Measurements from ENCODE around the gene SPTBN1. TPM values are rescaled to one million over a fixed set of nuclear protein-coding genes. Genes with fewer than 3 reads are reported as not detected.

SPTBN1 gene
- total RNA-seq, 1 donor from 2014 or later, result 601 TPM

DNA sequence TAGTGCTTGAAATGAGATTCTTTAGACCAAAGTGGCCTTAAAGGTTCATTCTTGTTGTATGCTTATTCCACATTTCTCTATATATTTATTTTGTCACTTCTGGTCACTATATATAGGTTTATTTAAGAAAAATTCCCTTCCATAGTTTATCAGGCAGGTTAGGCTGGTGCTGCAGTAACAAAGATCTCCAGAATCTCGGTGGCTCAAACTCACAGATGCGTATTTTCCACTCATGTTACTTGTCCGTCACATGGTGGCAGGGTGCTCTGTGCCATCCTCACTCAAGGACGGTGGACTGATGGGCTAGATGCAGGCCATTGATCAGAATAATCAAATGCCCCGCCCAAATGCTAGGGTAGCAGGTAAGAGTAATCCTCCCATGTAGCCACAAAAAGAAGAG is 19.8 kb downstream of the SPTBN1 start:
- Histone ChIP-seq H3K36me3 (no peaks in the 10 kb centered on the region), H3K27ac (no peak overlapping the region), H3K4me1 (peaks cover 75% of the 10 kb centered on the region), H3K4me3 (no peak overlapping the region), H3K27me3 (ENCODE audit: low read depth) (no peaks in the 10 kb centered on the region), H3K9me3 (no peaks in the 10 kb centered on the region)
- intact Hi-C loops (cut with DNase I), result no loop called here
- ATAC-seq (no peak), DNase-seq (no peak)
- TF ChIP-seq, protein P1, sequence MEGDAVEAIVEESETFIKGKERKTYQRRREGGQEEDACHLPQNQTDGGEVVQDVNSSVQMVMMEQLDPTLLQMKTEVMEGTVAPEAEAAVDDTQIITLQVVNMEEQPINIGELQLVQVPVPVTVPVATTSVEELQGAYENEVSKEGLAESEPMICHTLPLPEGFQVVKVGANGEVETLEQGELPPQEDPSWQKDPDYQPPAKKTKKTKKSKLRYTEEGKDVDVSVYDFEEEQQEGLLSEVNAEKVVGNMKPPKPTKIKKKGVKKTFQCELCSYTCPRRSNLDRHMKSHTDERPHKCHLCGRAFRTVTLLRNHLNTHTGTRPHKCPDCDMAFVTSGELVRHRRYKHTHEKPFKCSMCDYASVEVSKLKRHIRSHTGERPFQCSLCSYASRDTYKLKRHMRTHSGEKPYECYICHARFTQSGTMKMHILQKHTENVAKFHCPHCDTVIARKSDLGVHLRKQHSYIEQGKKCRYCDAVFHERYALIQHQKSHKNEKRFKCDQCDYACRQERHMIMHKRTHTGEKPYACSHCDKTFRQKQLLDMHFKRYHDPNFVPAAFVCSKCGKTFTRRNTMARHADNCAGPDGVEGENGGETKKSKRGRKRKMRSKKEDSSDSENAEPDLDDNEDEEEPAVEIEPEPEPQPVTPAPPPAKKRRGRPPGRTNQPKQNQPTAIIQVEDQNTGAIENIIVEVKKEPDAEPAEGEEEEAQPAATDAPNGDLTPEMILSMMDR (IDR thresholded peaks at IDR 0.05), result no peak

DNA sequence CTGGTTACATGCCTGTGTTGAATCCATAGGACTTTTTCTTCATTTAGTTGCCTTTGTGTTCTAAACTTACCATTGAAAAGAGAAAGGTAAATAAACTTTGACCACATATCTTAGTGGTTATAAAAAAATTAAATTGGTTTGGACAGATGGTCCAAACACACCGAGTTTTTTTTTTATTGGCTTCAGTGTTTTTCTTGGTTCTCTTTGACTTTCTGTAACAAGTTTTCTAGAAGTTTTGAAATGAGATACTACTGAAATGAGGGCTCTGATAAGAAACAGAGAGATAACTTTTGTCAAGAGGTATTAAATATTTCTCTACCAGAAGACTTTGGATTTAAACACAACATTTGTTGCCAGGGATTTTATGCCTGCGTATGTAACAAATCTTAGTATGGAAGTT is 20.7 kb downstream of the SPTBN1 start:
- Histone ChIP-seq H3K9me3 (no peaks in the 10 kb centered on the region), H3K4me3 (no peak overlapping the region), H3K36me3 (no peaks in the 10 kb centered on the region), H3K27me3 (ENCODE audit: low read depth) (no peaks in the 10 kb centered on the region), H3K27ac (no peak overlapping the region), H3K4me1 (peaks cover 72% of the 10 kb centered on the region)
- DNase-seq (no peak), ATAC-seq (no peak)
- TF ChIP-seq, protein P1 (IDR thresholded peaks at IDR 0.05), result no peak
- intact Hi-C loops (cut with DNase I), result no loop called here

DNA sequence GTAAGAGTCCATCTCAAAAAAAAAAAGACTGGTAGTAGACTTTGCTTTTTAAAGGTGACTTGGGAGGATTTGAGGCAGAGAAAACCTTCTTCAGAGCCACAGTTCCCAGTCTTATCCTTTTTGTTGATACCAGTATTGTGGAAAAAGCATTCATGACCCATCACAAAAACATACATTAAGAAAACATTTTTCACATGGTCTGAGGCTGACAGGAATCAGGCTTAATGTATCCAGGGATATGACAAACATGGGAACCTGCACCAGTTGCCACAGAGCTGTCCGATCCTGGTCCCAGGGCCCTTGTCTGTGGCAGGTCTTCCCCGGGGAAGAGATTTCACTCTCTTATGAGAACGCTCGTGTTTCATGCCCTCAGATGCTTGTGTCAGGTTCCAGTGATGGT is 21.8 kb downstream of the SPTBN1 start:
- H3K27ac ChIP-seq, result peak overlapping the region; percentile 33

GRCh38 chr2:54478899-54479298 is 22.8 kb downstream of the SPTBN1 start:
- Histone ChIP-seq H3K27me3 (ENCODE audit: low read depth) (no peaks in the 10 kb centered on the region), H3K4me3 (no peak overlapping the region), H3K4me1 (peaks cover 74% of the 10 kb centered on the region), H3K9me3 (no peaks in the 10 kb centered on the region), H3K36me3 (no peaks in the 10 kb centered on the region), H3K27ac (no peak overlapping the region)
- intact Hi-C loops (cut with DNase I), result no loop called here
- ATAC-seq (no peak), DNase-seq (no peak)
- TF ChIP-seq, protein P1 (IDR thresholded peaks at IDR 0.05), result no peak

More for the DNA sequence above, 21.8 kb downstream of the SPTBN1 start:
- H3K9me3 ChIP-seq, result no peaks in the 10 kb centered on the region
- H3K27me3 ChIP-seq (ENCODE audit: low read depth), result no peaks in the 10 kb centered on the region
- TF ChIP-seq, protein P1 (IDR thresholded peaks at IDR 0.05), result no peak
- H3K4me3 ChIP-seq, result no peak overlapping the region
- DNase-seq, result no peak
- no peaks in the 10 kb centered on the region for H3K36me3 ChIP-seq
- intact Hi-C loops (cut with DNase I), result no loop called here
- H3K4me1 ChIP-seq, result peaks cover 74% of the 10 kb centered on the region
- no peak for ATAC-seq

GRCh38 chr2:54479424-54479823 is 23.3 kb downstream of the SPTBN1 start:
- TF ChIP-seq, protein P1 (IDR thresholded peaks at IDR 0.05), result no peak
- DNase-seq (no peak), ATAC-seq (peak in 1 of 2 donors; percentile 34)
- Histone ChIP-seq H3K27ac (no peak overlapping the region), H3K4me3 (no peak overlapping the region), H3K27me3 (ENCODE audit: low read depth) (no peaks in the 10 kb centered on the region), H3K9me3 (no peaks in the 10 kb centered on the region), H3K36me3 (no peaks in the 10 kb centered on the region), H3K4me1 (peaks cover 75% of the 10 kb centered on the region)
- intact Hi-C loops (cut with DNase I), result no loop called here

DNA sequence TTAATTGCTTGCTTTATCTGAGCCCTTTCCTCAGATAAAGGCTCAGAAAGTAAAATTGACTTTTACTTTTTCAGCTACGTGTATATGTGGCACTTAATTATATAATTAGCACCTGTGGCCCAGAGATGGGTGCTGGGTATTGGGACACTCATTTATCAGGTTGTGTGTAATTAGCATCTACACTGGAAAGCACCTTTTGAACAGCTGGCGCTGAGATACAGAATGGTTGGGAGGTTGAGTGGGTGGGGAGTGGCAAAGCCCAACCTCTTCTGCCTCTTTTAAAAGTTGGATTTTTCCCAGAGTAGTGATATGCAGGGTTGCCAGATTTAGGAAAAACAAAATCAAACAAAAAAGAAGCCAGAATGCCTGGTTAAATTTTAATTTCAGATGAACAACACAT is 23.9 kb downstream of the SPTBN1 start:
- peaks cover 70% of the 10 kb centered on the region for H3K4me1 ChIP-seq
- H3K9me3 ChIP-seq, result no peaks in the 10 kb centered on the region
- TF ChIP-seq, protein P1 (IDR thresholded peaks at IDR 0.05), result no peak
- no peaks in the 10 kb centered on the region for H3K36me3 ChIP-seq
- no peak for DNase-seq
- H3K27me3 ChIP-seq (ENCODE audit: low read depth), result no peaks in the 10 kb centered on the region
- intact Hi-C loops (cut with DNase I), result no loop called here
- no peak for ATAC-seq
- H3K27ac ChIP-seq, result no peak overlapping the region
- H3K4me3 ChIP-seq, result no peak overlapping the region
